Measurements from ENCODE around the gene C16orf95.

The C16orf95 gene

GRCh38 chr16:87309620-87310525 lies 7.3 kb downstream of the C16orf95 start:
- H3K4me3 ChIP-seq (ENCODE audit: control insufficient read depth, low read depth, low read length): no peak overlapping the region
- no peak for DNase-seq (ENCODE audit: low read depth)
- no peak for TF ChIP-seq CTCF (conservative IDR thresholded peaks at IDR 0.05; ENCODE audit: control insufficient read depth, insufficient read depth, low read depth, low read length)

DNA sequence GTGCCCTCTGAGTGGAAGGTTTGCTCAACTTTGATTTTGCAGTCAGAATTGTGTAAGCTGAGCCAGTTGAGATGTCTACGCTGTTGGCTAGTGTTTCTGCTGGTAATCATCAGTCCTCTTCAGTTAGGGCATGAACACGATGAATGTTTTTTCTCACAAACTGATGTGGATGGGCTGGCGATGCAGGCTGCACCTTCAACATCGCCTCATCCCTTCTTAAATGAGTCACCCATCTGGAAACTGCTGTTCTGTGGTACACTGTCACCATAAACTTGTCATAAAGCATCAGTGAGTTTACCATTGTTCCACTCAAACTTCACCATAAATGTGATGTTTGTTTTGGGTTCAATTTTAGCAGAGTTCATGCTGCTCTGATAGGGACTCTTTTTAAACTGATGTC lies 8.4 kb downstream of the C16orf95 start:
- H3K4me3 ChIP-seq (ENCODE audit: control insufficient read depth, low read depth, low read length): no peak overlapping the region
- TF ChIP-seq CTCF (conservative IDR thresholded peaks at IDR 0.05; ENCODE audit: control insufficient read depth, insufficient read depth, low read depth, low read length): no peak
- no peak for DNase-seq (ENCODE audit: low read depth)

GRCh38 chr16:87306516-87306915 lies 10.7 kb downstream of the C16orf95 start:
- DNase-seq (ENCODE audit: low read depth): no peak
- no peak overlapping the region for H3K4me3 ChIP-seq (ENCODE audit: control insufficient read depth, low read depth, low read length)
- TF ChIP-seq CTCF (conservative IDR thresholded peaks at IDR 0.05; ENCODE audit: control insufficient read depth, insufficient read depth, low read depth, low read length): no peak

- no peak for TF ChIP-seq CTCF (conservative IDR thresholded peaks at IDR 0.05; ENCODE audit: control insufficient read depth, insufficient read depth, low read depth, low read length)
- DNase-seq (ENCODE audit: low read depth): no peak
- no peak overlapping the region for H3K4me3 ChIP-seq (ENCODE audit: control insufficient read depth, low read depth, low read length)
These were observed 11.4 kb downstream of the C16orf95 start for GRCh38 chr16:87305505-87306391.

GRCh38 chr16:87304951-87305350 lies 12.2 kb downstream of the C16orf95 start:
- no peak overlapping the region for H3K4me3 ChIP-seq (ENCODE audit: control insufficient read depth, low read depth, low read length)
- no peak for TF ChIP-seq CTCF (conservative IDR thresholded peaks at IDR 0.05; ENCODE audit: control insufficient read depth, insufficient read depth, low read depth, low read length)
- DNase-seq (ENCODE audit: low read depth): no peak

DNA sequence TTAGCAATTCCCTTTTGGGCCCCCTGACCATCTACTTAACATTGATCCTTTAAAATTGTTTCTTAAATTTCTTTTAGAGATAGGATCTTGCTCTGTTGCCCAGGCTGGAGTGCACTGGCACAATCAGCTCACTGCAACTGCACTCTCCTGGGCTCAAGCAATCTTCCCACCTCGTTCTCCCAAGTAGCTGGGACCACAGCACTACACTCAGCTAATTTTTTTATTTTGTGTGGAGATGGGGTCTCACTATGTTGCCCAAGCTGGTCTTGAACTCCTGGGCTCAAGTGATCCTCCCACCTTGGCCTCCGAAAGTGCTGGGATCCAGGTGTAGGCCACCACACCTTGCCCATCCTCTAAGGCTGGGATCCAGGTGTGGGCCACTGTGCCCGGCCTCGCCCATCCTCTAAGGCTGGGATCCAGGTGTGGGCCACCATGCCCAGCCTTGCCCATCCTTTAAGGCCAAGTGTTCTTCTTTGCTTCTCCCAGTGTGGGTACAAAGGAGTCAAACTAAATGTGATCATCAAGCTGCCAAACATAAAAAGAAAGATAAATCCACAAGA lies 13.2 kb downstream of the C16orf95 start:
- no peak for DNase-seq (ENCODE audit: low read depth)
- no peak for TF ChIP-seq CTCF (conservative IDR thresholded peaks at IDR 0.05; ENCODE audit: control insufficient read depth, insufficient read depth, low read depth, low read length)
- H3K4me3 ChIP-seq (ENCODE audit: control insufficient read depth, low read depth, low read length): no peak overlapping the region
